Keratinocyte (primary cell): ENCODE results near the gene CACNA1C.

Source experiments
- EZH2 ChIP-seq: IDR thresholded peaks from one replicate; pipeline ENCODE4 v1.6.1; 2012; ENCODE audit warnings: inconsistent platforms, mild to moderate bottlenecking, low read length, moderate library complexity
- TF ChIP-seq, protein P1 (sequence below), 3 experiments: IDR thresholded peaks in 1 of 3; conservative IDR thresholded peaks in 1 of 3; optimal IDR thresholded peaks in 1 of 3; 2 replicates in 2 of 3; 3 replicates in 1 of 3; pipeline versions ENCODE3 to v1.5.1; 2011; ENCODE audit warnings: low read length in 3 of 3, mild to moderate bottlenecking in 3 of 3, moderate library complexity in 2 of 3, control low read depth in 1 of 3, inconsistent platforms in 1 of 3; ENCODE audit not compliant: insufficient read depth in 2 of 3; ENCODE audit errors: extremely low read depth in 1 of 3

DNA sequence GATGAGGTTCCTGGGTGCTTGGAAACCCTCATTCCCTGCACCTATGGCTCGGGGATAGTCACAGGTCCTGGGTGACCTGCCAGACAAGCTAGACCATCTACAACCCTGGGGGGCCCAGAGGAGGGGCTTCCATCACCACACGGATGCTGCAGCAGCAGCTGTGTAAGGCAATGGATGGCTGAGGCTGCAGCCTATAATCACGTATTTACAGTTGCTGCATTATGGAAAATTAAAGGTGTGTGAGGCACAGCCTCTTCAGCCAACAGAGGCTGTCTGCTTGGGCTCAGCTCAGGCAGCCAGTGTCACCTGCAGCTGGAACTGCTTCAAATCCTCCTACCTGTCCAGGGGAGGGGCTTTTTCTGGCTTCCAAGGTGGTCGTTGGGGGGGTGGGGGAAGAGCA is 268.1 kb downstream of the CACNA1C start:
- TF ChIP-seq, protein P1, sequence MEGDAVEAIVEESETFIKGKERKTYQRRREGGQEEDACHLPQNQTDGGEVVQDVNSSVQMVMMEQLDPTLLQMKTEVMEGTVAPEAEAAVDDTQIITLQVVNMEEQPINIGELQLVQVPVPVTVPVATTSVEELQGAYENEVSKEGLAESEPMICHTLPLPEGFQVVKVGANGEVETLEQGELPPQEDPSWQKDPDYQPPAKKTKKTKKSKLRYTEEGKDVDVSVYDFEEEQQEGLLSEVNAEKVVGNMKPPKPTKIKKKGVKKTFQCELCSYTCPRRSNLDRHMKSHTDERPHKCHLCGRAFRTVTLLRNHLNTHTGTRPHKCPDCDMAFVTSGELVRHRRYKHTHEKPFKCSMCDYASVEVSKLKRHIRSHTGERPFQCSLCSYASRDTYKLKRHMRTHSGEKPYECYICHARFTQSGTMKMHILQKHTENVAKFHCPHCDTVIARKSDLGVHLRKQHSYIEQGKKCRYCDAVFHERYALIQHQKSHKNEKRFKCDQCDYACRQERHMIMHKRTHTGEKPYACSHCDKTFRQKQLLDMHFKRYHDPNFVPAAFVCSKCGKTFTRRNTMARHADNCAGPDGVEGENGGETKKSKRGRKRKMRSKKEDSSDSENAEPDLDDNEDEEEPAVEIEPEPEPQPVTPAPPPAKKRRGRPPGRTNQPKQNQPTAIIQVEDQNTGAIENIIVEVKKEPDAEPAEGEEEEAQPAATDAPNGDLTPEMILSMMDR (optimal IDR thresholded peaks at IDR 0.05 in 1 of 3, IDR thresholded peaks at IDR 0.05 in 1 of 3, conservative IDR thresholded peaks at IDR 0.05 in 1 of 3; ENCODE audit: extremely low read depth in 1 of 3, insufficient read depth in 2 of 3, low read length in 3 of 3): no peak
- TF ChIP-seq EZH2: no peak
